Fibroblast of skin of abdomen (primary cell): Measurements from ENCODE around the gene KPNA3. TPM values are rescaled to one million over a fixed set of nuclear protein-coding genes. Genes with fewer than 3 reads are reported as not detected.
"Not testable (repeated sequence)": the region's sequence is repeated elsewhere in the genome, so short reads cannot be mapped to it uniquely, and the experiment has no call there.

Experiments
- DNase-seq: peaks from one replicate; pipeline ENCODE4 v3.0.0-alpha.2; 2013
- polyA plus RNA-seq, 2 experiments: library from polyadenylated mRNA; unstranded; fragments of 120-200 nt; gene quantifications; one replicate each; pipeline ENCODE4 v1.2.1, GENCODE V29; 2013; ENCODE audit not compliant: insufficient read length in 2 of 2

Gene KPNA3
- polyA plus RNA-seq (2013, experiment 1 of 2; ENCODE audit: insufficient read length), result 47.4 TPM
- polyA plus RNA-seq (2013, experiment 2 of 2; ENCODE audit: insufficient read length), result 46.6 TPM

- DNase-seq, result peak; percentile 97
Observed at GRCh38 chr13:49792550-49793324, at the start of gene KPNA3. KPNA3 (minus strand) TSS chr13:49792682; CDS start chr13:49792506, 176 bp downstream.

DNA sequence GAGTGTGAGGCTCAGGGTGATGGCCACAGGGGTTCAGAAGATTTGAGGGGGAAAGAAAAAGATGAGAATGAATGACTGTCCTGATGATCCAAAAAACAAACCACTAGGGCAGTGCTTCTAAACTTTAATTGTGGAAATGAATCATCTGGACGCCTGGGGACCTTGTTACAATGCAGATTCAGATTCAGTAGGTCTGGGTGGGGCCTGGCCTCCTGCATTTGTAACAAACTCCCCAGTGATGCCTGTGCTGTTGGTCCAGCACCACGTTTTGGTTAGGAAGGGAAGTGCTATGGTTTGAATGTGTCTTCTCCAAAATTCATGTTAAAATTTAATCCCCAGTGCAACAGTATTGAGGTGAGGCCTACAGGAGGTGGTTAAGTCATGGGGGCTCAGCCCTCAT, 49.5 kb upstream of the KPNA3 start:
- DNase-seq, result no peak

DNA sequence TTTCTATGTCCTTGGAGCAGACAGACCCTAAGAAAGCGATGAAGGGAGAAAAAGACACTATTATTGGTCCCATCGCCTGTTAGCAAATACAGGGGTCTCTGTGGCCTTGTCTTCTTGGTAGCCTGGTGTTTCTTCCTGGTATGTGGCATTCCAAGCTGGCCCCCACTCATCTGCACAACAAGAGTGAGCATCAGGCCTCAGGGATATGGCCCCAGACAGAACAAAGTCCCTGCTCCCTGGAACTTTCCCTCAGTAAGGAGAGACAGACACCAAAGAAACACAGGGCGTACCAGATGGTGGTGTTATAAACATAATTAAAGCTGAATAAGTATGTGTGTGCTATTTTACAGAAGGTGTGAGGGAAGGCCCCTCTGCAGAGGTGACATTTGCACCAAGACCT, 48.2 kb upstream of the KPNA3 start:
- DNase-seq, result no peak

DNA sequence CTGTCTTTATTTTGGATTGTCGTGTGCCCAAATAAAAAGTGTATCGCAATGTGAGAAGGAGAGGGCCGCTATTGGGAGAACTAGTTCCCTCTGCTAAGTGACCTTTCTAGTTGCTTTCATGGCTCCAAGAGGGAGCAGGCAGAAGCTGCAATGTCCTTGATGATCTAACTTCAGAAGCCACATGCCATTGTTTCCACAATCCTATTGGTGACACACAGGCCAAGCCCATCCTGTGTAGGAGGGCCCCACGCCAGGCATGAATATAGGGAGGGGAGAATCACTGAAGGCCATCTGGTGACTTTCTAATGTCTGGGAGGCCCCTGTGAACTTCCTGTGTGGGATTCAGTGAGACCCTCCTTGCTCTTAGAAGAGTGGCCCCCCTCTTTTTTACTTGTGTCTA, 47.8 kb upstream of the KPNA3 start:
- peak; percentile 15 for DNase-seq

GRCh38 chr13:49838989-49839388, 46.5 kb upstream of the KPNA3 start:
- DNase-seq, result no peak

DNA sequence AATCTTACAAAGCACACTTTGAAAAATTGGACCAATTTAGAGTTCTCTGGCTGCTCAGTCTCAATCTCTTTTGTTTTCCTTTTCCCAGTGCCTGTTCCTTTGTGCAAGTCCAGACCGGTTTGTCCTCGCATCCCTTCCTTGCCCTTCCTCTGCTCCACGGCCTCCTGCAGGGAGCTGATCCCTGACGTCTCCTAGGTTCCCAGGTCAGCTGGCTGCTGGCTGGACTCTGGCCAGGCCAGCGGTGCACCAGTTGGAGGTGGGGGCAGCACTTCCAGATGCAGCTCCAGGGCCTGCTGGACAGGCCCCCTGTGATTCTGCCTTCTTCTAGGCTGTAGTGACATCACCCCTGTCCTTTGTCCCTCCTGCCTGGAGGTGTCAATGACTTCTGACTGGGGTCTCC, 44.0 kb upstream of the KPNA3 start:
- no peak for DNase-seq

DNA sequence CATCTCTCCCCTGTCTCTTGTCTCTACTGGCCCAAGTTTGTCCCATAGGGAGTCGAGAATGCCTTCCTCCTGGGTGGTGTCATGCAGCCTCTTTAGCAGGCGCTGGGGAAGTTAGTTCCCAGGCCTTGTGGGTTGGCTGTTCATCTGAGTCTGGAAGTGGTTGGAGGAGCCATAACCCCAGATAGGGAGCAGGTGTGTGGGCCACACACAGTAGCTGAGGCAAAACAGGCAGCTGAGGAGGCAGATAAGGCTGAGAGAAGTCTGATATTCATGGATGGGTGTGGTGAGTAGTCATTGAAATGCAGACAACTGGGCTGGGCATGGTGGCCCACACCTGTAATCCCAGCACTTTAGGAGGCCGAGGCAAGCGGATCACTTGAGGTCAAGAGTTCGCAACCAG, 40.9 kb upstream of the KPNA3 start:
- DNase-seq, result no peak

GRCh38 chr13:49831455-49831854, 39.0 kb upstream of the KPNA3 start:
- no peak for DNase-seq

DNA sequence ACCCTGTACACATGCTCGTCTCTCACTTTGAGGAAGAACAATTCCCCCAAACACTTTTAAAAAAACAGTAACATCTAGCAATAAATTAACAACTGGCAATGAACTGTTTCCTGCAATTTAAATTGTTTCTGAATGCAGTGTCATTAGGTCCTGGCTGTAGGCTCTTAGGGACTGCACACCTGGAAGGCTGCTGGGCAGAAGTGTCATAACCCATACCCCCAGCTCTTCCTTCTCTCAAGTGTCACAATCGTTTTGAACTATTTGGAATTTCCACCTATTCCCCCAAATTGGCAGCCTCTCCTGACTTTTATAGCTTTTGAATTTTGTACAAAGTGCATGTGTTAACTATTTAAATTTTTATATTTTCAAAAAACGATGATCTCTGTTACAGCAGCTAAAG, 38.2 kb upstream of the KPNA3 start:
- DNase-seq, result no peak

DNA sequence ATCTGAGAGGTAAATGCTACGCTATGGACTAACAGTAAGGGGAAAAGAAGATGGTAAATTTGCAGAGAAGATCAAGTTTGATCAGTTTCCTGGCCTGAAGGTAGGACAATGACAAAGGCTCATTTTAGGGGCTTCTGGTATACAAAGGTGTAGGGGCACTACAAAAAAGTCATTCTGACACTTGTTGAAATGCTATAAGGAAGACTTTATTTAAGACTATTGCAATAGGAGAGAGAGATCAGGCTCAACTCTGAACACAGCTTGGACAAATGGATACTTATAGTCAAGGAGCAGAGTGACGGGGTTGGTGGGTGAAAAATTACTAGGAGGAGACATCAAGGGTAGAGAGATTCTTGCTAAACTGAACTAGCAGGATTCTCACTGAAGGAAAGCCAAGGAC, 37.2 kb upstream of the KPNA3 start:
- no peak for DNase-seq

DNA sequence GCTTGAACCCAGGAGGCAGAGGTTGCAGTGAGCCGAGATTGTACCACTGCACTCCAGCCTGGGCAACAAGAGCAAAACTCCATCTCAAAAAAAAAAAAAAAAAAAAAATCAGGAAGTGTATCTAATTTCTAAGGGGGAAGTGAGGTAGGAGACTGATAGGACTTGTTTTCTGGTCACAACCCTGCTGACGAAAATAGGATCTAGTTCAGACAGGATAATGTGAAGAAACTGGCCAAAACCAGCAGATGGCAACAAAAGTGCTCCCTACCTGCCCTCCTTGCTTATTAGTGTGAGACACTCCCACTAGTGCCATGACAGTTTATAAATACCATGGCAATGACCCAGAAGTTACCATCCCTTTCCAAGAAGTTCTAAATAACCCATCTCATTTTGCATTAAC, 36.0 kb upstream of the KPNA3 start:
- DNase-seq, result no peak

DNA sequence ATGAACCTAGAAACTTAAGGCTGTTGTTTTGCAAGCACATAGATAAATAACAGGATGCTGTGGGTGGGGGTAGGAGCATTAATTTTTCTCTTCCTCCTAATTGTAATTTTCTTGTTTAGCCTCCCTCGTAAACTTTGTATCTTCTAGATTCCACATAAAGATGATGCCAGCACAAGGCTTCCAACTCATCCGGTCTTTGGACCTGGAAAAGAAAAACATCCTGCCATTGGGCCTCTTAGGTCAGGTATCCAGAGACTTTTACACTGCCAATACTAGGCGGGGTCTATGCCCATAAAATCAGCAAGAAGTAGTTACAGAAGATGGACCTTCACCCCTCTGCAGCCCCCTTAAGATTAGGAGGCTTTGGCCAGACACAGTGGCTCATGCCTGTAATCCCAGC, 35.4 kb upstream of the KPNA3 start:
- DNase-seq, result no peak

- DNase-seq, result no peak
Observed at GRCh38 chr13:49827336-49827735, 34.9 kb upstream of the KPNA3 start.

- no peak for DNase-seq
Observed at GRCh38 chr13:49821216-49822009, 28.9 kb upstream of the KPNA3 start.

DNA sequence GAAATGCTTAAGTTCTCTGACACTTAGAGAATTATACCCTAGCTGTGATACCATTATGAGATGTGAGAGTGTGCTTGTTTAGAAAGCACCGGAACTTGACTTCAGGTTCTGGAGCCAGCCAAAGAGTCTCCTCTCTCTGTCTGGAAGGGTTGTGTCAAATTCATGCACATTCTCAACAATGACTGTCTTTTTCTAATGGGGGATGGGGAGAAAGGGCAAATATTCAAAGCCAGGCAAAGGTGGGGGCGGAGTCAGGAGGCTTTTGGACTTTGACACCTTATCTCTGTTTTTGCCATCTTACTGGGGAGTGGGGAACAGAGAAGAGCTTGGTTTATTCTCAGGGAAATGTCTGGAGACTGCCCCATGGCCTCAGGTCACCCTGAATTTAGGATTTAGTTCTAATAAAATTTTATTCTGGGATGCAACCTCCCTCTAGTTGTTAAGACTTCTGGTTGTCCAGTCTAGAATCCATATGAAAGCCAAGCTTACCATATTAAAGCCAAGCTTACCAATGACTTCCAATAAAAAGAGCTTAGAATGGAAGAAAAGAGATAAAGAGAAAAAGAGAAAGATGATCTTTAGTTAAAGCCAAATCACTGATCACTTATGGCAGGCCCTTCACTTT, 28.2 kb upstream of the KPNA3 start:
- no peak for DNase-seq

- DNase-seq, result not testable (repeated sequence)
Observed at GRCh38 chr13:49816047-49816446, 23.6 kb upstream of the KPNA3 start.

DNA sequence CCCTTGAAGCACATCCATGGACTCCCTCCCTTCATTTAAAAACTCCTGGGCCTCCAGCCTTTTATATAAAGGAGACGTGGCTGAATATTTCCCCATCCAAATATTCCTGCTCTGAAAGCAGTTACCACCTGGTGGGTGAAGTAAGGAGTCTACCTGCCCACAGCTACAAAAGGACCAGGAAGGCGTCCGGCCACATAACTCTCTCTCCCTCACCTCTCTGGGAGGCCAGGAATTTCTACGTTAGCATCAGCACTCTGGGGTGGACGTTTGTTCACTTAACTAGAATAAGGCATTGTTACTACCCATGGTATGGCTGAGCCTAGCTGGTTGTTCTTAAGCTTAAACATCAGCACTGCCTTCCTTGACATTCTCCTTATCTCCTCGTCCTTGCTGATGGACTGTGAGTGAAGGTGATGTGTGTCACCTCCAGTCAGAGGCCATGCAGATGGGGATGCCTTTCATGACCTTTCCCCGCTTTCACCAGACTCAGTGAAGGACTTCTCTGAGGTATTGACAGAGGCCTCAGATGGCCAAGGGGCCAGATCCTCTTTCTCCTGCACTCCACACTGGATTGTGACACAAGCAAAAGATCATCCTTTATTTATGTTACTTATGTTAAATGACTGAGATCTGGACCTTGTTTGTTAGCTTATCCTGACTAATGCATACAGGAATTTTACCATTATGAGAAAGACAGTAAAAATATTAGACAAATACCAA, 22.2 kb upstream of the KPNA3 start:
- no peak for DNase-seq

DNA sequence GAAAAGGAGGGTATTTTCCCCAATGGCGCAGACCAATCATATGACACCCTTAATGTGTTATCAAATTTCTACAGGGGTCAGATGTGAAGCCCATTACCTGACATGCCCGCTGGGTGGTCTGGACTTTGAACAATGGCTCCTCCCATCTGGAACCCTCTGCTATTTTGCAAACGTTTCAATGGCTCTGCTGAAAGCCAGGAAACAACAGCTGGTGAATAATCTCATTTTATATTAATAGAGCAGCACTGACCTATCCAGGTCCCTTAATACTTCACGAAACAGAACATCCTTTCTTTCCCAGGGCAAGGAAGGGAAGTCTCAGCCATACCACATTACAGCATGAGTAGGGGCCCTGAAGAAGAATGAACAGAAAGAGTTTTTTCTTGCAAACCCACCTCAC, 20.3 kb upstream of the KPNA3 start:
- DNase-seq, result no peak

- DNase-seq, result no peak
Observed at GRCh38 chr13:49811527-49811908, 19.0 kb upstream of the KPNA3 start.

- peak; percentile 8 for DNase-seq
Observed at GRCh38 chr13:49810567-49811526, 18.4 kb upstream of the KPNA3 start.

DNA sequence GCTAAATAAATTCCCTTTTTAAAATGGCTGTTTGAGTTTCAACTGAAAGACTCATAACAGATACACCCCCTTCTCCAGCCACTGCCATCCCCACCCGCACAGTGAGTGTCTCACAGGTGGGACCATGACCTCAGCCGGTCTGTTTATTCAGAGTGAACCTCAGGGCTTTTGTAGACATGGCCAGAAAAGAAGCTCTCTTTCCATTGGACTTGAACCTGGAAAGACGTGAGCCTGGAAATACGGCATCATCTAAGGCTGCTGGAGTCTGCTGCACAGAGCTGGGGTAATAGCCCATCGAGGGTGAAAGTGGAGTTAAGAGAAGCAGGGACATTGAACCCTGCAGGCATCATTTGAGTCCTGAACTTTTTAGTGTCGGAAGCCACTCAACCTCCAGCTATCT, 15.2 kb upstream of the KPNA3 start:
- no peak for DNase-seq

GRCh38 chr13:49806126-49806536, 13.6 kb upstream of the KPNA3 start:
- no peak for DNase-seq
